PFSK-1 (cell line): Measurements from ENCODE around the gene GET4.

Experiments used
- FOXP2 ChIP-seq: optimal IDR thresholded peaks from 2 replicates; pipeline ENCODE3; 2011; ENCODE audit warnings: borderline replicate concordance, control low read depth, inconsistent platforms; ENCODE audit not compliant: insufficient read depth; ENCODE audit errors: extremely low read length, extremely low read depth
- POLR2AphosphoS5 ChIP-seq: IDR thresholded peaks from 2 replicates; pipeline ENCODE4 v1.6.1; 2012; ENCODE audit warnings: low read depth, mild to moderate bottlenecking, control low read depth, low read length, moderate library complexity
- SIN3A ChIP-seq: IDR thresholded peaks from 2 replicates; pipeline ENCODE4 v1.6.1; 2012; ENCODE audit warnings: mild to moderate bottlenecking, low read length, moderate library complexity, borderline replicate concordance; ENCODE audit not compliant: insufficient read depth
- TAF1 ChIP-seq: IDR thresholded peaks from 2 replicates; pipeline ENCODE4 v1.6.1; 2012; ENCODE audit warnings: low read length, control low read depth, borderline replicate concordance; ENCODE audit not compliant: insufficient read depth
- TF ChIP-seq, protein P1 (sequence below), 2 experiments: IDR thresholded peaks; 2 replicates each; pipeline versions ENCODE4 v1.6.1 to v1.8.0; 2011 to 2012; ENCODE audit warnings: low read depth in 2 of 2, low read length in 2 of 2, control low read depth in 1 of 2, inconsistent platforms in 1 of 2, mild to moderate bottlenecking in 1 of 2, moderate library complexity in 1 of 2; ENCODE audit not compliant: insufficient read depth in 1 of 2

The GET4 gene

GRCh38 chr7:915291-916218 lies 39.2 kb downstream of the GET4 start:
- no peak for TF ChIP-seq FOXP2
- no peak for TF ChIP-seq TAF1
- no peak for TF ChIP-seq POLR2AphosphoS5
- TF ChIP-seq SIN3A: no peak
- TF ChIP-seq, protein P1, sequence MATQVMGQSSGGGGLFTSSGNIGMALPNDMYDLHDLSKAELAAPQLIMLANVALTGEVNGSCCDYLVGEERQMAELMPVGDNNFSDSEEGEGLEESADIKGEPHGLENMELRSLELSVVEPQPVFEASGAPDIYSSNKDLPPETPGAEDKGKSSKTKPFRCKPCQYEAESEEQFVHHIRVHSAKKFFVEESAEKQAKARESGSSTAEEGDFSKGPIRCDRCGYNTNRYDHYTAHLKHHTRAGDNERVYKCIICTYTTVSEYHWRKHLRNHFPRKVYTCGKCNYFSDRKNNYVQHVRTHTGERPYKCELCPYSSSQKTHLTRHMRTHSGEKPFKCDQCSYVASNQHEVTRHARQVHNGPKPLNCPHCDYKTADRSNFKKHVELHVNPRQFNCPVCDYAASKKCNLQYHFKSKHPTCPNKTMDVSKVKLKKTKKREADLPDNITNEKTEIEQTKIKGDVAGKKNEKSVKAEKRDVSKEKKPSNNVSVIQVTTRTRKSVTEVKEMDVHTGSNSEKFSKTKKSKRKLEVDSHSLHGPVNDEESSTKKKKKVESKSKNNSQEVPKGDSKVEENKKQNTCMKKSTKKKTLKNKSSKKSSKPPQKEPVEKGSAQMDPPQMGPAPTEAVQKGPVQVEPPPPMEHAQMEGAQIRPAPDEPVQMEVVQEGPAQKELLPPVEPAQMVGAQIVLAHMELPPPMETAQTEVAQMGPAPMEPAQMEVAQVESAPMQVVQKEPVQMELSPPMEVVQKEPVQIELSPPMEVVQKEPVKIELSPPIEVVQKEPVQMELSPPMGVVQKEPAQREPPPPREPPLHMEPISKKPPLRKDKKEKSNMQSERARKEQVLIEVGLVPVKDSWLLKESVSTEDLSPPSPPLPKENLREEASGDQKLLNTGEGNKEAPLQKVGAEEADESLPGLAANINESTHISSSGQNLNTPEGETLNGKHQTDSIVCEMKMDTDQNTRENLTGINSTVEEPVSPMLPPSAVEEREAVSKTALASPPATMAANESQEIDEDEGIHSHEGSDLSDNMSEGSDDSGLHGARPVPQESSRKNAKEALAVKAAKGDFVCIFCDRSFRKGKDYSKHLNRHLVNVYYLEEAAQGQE (IDR thresholded peaks at IDR 0.05; ENCODE audit: insufficient read depth in 1 of 2, low read depth in 2 of 2, low read length in 2 of 2): no peak

GRCh38 chr7:916291-916941 lies 40.1 kb downstream of the GET4 start:
- TF ChIP-seq TAF1 (no peak), POLR2AphosphoS5 (no peak), SIN3A (no peak), FOXP2 (no peak)
- TF ChIP-seq, protein P1 (IDR thresholded peaks at IDR 0.05; ENCODE audit: insufficient read depth in 1 of 2, low read depth in 2 of 2, low read length in 2 of 2): no peak

DNA sequence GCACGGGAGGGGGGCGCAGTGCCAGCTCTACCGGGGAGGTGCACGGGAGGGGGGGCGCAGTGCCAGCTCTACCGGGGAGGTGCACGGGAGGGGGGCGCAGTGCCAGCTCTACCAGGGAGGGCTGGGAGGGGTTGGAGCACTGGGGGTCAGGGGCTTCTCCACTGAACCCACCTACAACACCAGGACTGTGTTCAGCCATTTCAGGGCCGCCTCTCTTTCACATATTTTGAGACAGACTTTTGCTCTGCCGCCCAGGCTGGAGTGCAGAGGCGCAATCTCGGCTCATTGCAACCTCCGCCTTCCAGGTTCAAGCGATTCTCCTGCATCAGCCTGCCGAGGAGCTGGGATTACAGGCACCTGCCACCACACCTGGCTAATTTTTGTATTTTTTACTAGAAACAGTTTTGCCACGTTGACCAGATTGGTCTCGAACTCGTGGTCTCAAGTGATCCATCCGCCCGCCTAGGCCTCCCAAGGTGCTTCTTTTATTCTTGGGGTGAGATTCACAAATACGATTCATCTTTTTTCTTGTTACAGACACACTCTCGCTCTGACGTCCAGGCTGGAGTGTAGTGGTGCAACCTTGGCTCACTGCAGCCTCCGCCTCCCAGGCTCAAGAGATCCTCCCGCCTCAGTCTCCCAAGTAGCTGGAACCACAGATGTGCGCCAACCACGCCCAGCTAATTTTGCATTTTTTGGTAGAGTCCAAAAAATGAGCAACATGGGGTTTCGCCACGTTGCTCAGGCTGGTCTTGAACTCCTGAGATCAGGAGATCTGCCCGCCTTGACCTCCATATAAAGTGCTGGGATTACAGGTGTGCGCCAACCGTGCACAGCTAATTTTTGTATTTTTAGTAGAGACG lies 41.1 kb downstream of the GET4 start:
- TF ChIP-seq TAF1 (no peak), POLR2AphosphoS5 (no peak), FOXP2 (no peak), SIN3A (no peak)
- TF ChIP-seq, protein P1 (IDR thresholded peaks at IDR 0.05; ENCODE audit: insufficient read depth in 1 of 2, low read depth in 2 of 2, low read length in 2 of 2): no peak

- no peak for TF ChIP-seq SIN3A
- TF ChIP-seq, protein P1 (IDR thresholded peaks at IDR 0.05; ENCODE audit: insufficient read depth in 1 of 2, low read depth in 2 of 2, low read length in 2 of 2): no peak
- no peak for TF ChIP-seq TAF1
- TF ChIP-seq FOXP2: no peak
- TF ChIP-seq POLR2AphosphoS5: no peak
Observed at GRCh38 chr7:918118-918425, 41.7 kb downstream of the GET4 start.
